MM.1S (cell line): ENCODE results near the gene WDR45.

Source experiments
- EZH2 ChIP-seq: fragments of 300-600 bp; sonication (generic); optimal IDR thresholded peaks from 2 replicates; pipeline ENCODE3; 2017; ENCODE audit warnings: low read depth, mild to moderate bottlenecking, antibody characterized with exemption, low read length, mixed read lengths
- EZH2phosphoT487 ChIP-seq: fragments of 300-600 bp; sonication (generic); IDR thresholded peaks from 2 replicates; pipeline ENCODE4 v1.6.1; 2018; ENCODE audit warnings: antibody characterized with exemption, low read length
- TF ChIP-seq, protein P1 (sequence below): fragments of 300-600 bp; sonication (generic); IDR thresholded peaks from 2 replicates; pipeline ENCODE4 v1.5.1; 2016; ENCODE audit warnings: antibody characterized with exemption, low read length, mixed read lengths

DNA sequence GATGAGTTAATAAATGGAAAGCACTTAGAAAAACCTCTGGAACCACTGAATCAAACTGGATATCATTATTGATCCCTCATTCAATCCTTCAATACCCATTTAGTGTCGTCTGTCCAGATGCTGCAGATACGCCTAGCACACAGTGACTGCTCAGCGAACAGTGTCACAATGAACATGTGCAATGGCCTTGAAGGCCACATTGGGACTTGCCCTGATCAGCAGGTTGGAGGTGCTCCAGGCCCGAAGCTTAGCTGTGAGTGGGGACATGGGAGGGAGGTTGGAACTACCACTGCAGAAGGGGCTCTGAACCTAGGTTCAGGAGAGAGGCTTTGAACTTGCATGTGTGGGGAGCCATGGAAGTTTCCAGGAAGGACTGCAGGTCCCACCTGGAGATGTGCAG, 26.6 kb upstream of the WDR45 start:
- TF ChIP-seq, protein P1, sequence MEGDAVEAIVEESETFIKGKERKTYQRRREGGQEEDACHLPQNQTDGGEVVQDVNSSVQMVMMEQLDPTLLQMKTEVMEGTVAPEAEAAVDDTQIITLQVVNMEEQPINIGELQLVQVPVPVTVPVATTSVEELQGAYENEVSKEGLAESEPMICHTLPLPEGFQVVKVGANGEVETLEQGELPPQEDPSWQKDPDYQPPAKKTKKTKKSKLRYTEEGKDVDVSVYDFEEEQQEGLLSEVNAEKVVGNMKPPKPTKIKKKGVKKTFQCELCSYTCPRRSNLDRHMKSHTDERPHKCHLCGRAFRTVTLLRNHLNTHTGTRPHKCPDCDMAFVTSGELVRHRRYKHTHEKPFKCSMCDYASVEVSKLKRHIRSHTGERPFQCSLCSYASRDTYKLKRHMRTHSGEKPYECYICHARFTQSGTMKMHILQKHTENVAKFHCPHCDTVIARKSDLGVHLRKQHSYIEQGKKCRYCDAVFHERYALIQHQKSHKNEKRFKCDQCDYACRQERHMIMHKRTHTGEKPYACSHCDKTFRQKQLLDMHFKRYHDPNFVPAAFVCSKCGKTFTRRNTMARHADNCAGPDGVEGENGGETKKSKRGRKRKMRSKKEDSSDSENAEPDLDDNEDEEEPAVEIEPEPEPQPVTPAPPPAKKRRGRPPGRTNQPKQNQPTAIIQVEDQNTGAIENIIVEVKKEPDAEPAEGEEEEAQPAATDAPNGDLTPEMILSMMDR, result no peak
- TF ChIP-seq EZH2 (no peak), EZH2phosphoT487 (no peak)
